GM18511 (cell line): ENCODE data around the gene BCR.

ENCODE experiments used
- ATAC-seq: cut with Tn5 transposase; IDR thresholded peaks from one replicate; pipeline ENCODE4 v1.9.1; 2021; ENCODE audit warnings: mild to moderate bottlenecking, moderate library complexity; ENCODE audit not compliant: unreplicated experiment

The BCR gene

DNA sequence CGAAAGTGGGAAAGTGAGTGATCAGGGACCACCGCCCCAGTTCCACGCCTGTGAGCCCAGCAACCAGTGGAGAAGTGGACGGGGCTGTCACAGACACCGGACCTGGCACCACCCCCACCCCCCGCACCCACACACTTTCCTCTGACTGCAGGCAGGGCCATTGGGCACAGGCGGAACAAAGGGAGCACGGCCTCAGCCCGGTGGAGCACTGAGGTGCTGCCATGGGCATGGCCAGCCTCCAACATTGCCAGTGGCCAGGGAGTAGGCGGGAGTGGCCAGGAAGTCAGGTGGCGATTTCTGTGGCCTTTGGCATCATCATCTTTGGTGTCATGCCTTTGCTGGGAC lies 78.5 kb downstream of the BCR start:
- ATAC-seq, result no peak

DNA sequence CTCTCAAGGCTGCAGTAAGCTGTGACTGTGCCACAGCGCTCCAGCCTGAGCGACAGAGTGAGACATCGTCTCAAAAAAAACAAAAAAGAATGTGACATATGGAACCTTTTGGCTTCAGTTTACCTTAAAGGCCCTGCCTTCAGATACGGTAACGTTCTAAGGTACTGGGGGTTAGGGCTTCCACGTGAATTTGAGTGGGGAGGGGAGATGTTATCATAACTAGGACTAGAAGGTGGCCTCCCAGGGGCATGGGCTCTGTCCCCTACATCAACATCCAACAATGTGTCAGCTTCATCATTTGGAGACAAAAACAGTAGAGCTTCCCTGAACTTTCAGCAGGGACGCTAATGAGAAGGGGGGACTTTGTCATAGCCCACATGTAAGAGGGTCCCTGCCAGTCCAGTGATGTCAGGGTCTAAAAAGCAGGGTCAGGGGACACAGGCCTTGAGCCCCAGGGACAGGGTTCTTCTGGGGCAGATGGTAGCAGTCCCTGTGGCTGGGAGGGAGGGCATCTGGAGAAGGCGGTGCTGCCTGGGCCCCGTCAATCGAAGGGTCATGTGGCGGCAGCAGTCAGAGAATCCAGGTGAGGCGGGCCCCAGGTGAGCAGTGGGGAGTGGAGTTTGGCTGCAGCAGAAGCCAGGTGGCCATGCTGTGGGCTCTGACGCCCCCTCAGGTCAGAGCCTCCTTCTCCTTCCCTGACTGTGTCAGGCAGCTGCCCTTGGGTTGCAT lies 79.8 kb downstream of the BCR start:
- ATAC-seq, result no peak

DNA sequence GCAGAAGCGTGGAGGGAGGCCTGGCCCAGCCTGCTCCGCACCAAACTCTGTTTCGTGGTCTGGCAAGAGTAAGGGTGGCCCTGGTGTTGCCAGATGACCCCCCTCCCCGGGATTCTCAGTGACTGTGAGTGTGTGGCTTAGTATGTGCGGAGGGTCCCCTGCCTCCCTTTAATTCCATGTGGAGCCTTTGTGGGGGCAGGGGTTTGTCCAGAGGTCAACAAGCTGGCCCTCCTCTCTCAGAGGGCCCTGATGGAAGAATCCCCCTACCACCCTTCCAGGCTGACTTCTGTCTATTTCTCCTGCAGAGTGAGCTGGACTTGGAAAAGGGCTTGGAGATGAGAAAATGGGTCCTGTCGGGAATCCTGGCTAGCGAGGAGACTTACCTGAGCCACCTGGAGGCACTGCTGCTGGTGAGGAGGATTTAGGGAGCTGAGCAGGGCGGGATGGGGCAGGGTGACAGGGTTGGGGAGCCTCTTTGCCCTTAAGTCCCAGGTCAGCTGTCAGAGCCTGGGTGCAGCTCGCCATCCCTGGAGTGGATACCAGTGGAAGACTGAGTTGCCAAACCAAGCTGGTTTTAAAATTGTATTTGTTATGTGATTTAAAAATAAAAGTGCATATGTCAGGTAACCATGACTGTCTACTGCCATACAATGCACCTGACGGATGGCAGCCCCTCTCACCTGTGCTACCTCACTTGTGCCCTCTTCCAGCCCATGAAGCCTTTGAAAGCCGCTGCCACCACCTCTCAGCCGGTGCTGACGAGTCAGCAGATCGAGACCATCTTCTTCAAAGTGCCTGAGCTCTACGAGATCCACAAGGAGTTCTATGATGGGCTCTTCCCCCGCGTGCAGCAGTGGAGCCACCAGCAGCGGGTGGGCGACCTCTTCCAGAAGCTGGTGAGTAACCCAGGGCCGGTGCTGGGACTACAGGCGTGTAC lies 80.6 kb downstream of the BCR start:
- no peak for ATAC-seq

DNA sequence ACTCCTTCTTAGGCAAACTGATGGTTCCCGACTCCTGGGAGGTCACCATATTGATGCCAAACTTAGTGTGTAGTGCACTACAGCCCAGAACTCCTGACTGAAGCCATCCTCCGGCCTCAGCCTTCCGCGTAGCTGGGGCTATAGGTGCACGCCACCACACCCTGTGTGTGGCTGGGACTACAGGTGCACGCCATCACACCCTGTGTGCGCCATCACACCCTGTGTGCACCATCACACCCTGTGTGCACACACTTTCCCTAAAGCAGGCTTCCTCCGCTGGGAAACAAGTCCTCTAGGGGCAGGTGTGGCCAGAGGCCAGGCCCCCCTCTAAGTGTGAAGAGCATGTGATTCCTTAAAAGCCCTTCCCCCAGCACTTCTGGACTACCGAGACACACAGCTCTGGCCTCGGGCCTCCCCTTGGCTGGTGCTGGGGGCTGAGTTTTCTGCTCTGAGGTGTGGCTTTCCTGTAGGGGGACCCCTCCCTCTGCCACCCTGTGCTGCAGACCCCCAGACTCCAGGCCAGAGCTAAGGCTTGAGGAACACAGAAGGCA lies 81.7 kb downstream of the BCR start:
- ATAC-seq, result no peak

DNA sequence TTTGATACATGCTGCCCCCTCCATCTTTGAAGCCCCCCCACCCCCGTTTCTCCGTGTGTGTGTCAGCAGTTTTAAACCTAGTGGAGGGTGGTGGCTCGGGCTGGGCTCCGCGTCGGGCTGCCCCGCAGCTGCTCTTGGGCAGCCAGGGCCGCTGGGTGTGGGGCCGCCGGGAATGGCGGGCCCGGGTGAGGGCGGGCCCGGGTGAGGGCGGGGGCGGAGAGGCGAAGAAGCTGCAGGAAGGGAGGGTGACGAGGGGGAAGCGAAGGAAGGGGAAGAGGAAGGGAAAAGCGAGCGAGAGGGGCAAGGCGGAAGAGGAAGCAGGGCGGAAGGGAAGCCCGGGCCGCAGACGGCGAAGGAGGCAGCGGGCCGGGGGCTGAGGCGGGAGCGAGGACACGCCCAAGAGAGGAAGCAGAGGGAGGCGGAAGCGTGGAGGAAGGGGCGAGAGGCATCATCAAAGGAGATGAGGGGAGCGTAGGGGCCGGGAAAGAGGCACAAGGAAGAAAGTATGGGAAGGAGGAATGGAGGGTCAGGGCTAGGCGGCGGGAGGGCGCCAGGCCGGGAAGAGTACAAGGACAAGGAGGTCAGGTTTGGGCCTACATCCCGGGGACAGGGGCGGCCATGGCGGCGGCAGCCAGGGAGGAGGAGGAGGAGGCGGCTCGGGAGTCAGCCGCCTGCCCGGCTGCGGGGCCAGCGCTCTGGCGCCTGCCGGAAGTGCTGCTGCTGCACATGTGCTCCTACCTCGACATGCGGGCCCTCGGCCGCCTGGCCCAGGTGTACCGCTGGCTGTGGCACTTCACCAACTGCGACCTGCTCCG lies 82.4 kb downstream of the BCR start:
- no peak for ATAC-seq

DNA sequence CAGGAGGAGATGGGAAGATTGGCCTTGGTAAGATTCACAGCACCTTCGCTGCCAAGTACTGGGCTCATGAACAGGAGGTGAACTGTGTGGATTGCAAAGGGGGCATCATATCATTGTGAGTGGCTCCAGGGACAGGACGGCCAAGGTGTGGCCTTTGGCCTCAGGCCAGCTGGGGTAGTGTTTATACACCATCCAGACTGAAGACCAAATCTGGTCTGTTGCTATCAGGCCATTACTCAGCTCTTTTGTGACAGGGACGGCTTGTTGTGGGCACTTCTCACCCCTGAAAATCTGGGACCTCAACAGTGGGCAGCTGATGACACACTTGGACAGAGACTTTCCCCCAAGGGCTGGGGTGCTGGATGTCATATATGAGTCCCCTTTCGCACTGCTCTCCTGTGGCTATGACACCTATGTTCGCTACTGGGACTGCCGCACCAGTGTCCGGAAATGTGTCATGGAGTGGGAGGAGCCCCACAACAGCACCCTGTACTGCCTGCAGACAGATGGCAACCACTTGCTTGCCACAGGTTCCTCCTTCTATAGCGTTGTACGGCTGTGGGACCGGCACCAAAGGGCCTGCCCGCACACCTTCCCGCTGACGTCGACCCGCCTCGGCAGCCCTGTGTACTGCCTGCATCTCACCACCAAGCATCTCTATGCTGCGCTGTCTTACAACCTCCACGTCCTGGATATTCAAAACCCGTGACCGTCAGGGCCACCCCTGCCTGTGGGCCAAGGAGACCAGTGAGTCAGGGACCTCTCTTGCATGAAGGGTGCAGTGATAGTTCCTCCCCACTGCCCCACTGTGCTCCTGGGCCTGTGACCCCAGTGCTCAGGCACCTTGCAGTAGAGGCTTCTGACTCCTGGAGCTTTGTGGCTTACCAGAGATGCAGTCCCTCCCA lies 83.6 kb downstream of the BCR start:
- no peak for ATAC-seq

DNA sequence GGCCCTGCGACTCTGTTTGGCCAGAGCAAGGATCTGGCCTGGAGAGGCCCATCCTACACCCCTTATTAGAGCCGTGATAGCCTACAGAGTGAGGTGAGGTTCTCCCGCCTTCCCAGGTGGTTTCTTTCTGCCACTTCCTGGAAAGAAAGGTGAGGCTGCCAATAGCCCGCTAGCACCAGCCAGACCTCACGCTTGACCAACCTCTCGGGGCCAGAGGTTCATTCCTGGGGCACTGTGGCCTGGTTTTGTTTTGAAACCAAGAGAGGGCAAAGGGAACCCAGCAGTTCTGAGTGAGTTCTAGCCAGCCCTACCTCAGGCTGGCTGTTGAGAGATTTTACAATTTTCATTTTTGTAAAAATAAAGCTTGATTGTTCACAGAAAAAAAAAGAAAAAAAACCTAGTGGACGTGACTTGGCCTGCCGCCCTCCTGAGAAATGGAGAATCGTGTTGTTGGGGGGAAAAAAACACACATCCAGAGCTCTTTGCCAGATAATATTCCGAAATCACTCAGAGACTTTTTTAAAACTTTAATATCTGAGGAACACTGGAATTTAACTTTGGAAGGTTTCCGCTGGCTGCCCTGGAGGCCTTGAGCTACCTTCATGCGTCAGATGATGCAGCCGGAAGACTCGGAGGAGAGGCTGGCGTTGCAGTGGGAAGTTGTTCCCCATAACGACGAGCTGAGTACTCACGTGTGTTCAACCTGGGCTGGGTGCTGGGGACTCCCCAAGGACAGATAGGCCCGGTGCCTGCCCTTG lies 84.5 kb downstream of the BCR start:
- ATAC-seq, result no peak

DNA sequence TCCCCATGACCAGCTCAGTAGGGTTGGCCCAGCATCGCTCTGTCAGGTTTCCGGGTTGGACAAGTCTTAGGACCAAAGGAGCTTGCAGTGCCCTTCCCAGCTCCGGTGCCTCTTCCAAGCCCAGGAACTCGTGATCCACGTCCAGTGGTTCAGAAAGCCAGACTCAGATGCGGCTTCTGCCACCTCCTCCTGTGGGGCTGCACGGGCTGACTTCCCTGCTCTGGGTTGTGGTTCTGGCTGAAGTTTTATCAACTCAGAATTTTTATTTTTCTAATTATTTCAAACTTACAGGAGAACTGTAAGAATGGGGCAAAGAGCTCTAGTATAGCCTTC lies 85.0 kb downstream of the BCR start:
- no peak for ATAC-seq

DNA sequence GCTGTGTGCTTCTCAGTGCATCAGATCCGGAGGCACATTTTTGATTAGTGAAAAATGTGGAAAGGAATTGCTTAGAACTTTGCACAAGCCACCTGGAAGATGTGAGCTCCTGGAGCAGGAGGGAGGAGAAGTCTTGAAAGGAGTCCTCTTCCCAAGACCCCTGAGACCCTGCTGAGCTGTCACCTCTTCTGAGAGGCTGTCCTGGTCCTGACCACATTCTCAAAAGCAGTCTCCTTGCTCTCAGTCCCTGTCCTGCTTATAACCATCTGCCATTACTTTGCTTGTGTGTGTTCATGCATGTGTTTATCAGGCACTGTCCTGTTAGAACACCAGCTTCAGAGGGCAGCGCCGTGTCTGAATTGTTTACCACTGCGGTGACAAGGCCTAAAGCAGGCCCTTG lies 86.5 kb downstream of the BCR start:
- no peak for ATAC-seq

DNA sequence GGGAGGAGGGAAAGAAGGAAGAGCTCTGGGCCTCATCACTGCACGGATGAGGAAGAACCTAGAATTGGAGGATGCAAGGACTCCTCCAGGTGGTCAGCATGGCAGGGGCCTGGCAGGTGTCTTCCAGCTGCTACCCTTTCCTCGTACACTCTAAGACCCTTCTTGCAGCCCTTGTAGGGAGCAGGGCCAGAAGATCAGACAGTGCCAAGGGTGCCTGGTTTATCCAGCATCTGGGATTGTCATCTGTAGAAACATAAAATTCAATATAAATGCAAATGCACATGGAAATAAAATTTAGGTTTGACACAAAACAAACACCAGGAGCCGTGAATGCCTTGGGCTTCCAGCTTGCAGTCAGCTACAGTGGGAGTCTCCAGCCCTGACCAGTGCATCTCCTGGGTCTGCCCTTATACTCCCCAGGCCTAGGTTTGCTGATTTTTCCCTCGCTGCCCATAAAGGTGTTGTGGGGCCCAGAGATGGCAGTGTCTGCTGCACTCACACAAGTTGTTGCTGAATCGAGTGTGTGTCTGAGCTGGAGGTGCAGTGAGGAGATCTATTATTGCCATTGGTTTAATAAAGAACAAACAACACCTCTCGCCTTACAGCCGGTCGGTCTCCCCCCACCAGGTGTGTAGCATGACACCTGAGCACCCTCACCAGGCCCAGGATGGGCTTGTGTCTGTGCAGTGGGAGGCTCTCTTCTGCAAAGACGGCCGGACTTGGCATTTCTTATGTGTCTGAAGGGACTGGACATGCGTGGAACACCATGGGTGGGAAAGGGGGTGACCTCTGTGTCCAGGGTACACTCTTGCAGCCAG lies 87.1 kb downstream of the BCR start:
- no peak for ATAC-seq

DNA sequence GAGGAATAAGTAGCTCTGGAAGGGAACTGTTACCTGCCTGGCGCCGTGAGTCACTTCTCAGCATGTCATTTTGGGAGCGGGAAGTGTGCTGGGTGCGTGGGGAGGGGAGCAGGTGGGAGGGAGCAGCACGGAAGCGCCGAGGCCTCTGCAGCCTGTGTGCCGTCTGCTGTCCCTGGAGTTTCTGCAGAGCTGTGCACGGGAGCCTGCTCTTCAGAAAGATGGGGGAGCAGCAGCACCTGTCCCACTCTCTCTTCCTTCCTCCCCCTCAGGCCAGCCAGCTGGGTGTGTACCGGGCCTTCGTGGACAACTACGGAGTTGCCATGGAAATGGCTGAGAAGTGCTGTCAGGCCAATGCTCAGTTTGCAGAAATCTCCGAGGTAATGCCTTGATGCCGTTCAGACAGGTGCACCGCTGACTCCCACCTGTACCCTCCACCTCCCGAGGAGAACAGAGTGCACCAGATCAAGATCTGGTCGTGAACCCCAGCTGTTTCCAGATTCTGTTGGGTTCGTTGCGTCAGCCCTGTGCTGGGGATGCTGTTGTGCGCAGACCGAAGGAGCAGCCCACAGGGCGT lies 87.9 kb downstream of the BCR start:
- ATAC-seq, result no peak

DNA sequence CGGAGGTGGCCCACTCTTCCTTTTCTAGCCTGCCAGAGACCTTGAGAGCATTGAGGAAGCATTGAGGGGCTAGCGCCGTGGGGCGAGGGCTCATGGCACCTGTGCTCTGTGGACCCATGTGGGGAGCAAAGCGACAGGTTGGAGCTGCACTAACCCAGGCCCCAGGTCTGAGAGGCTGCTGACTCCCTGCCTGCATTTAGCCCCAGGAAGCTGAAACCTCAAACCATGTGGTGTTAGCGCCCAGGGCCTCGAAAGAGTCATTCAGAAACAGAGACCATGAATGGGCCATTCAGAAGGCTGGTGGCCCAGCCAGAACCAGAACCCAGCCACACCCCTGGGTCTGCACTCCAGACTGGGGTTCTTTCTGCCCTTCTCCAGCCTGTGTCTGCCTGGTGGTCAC lies 88.6 kb downstream of the BCR start:
- ATAC-seq, result no peak

DNA sequence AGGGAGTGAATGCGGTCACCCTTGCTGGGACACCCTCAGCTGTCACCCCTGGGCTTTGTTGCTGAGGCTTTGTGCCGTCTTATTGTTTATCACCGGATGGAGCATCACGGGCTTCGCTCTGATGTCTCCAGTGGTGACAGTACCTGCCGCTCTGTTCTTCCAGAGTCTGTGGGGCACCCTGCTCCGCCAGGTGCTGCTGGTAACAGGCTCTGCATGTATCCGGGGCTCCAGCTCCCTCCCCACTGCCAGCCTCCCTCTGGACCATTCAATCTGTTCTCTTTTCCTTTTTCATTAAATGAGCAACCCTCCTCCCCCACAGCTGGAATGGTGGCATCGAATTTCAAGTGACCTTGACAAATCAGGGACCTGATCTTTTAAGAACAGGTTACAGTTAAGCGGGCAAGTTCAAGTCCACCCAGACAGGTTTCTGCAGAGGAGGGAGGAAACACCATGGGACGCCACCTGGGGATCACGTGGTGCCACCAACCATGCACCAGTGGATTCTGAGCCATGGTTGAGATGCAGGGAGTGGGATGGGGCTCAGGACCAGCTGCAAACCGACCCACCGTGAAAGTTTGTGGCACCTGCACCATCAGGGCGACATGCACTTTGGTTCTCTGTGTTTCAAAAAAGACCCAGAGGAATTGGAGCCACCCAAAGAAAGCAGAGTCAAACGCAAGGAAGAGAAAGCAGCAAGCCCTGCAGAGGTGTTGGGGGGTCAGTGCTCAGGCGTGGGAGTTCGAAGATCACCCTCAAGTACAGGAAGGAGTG lies 89.3 kb downstream of the BCR start:
- ATAC-seq, result no peak

DNA sequence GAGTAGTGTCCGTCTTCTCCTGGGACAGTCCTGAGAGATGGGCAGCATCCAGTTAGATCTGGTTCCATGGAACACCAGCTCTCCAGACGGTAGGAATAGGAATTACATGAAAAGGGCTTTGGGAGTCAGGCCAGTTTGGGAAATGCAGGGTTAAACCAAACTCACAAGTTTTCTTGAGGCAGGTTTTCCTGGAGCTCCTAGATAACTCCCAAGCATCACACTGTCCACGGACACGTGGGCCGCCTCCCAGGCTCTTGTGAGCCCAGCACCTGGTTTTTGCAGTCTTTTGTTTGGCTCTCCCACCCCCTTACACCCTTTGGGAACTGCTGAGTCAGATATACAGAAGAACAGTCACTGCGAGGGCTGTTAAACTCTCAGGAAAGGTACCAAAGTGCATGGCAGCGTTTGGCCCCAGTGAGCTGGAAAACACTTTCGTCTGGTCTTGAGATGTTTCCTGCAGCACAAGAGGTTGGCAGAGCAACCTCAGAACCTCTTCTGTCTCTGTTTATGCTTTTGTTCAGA lies 90.0 kb downstream of the BCR start:
- no peak for ATAC-seq

DNA sequence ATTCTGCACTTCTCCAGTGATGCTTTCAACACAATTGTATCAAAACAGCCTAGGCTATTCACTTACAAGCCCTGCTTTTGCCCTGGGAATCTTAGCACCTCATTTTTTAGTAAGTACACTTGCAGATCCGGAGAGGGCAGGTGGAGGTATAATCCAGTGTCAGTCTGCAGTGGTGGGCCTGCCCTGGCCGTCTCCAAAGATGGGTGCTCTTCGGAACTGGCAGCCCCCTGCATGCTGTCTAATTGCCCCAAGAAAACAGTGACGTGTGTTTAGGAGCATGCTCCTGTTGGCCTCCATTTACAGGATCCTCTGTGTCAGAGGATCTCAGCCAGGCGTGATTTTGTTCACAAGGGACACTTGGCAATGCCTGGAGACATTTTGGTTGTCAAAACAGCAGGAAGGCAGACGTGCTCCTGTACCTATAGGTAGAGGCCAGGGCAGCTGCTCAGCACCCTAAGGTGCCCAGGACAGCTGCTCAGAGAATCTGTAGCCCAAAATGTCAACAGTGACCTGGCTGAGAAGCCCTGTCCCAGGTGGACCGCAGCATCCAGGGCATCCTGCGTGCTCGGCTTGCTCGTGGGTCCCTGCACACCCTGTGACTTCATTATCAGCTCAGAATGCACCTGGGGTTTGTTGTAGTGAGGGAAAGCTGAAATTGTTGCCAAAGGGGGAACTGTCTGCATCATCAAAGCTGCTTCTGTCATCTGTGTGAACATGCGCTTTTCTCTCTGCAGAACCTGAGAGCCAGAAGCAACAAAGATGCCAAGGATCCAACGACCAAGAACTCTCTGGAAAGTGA lies 90.7 kb downstream of the BCR start:
- no peak for ATAC-seq

DNA sequence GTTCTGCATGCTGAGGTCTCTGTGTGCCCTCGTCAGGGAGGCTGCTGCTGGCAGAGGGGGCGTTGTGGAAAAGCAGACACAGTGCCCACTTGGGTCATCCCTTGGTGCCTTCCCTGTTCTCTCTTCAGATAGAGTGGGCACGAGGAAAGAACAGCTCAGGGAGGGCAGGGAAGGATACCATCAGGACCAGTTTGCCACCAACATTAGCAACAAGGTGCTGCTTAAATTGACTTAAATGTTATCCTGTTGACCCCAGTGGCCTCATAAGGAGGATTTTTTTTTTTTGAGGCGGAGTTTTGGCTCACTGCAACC lies 91.2 kb downstream of the BCR start:
- ATAC-seq, result no peak

DNA sequence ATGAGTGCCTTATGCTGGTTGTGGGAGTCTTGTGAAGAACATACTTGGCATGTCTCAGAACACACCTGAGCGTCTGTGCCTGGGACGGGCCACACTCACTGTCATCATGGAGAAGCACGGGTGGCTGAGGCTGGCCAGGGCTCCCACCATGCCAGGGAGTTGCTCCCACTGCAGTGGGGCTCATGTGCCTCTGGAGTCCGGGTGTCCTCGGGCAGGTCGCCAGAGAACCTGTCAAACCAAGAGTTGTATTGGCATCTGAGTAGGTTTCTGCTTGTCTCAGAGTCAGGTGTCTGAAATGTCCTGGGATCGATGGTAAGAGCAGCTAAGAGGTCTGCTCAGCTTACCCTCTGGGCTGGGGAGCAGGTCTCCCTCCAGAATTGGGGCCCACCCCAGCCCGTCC lies 92.1 kb downstream of the BCR start:
- no peak for ATAC-seq
